Epidermal melanocyte (primary cell): ENCODE data around the gene MAN2B1.
"Not testable (repeated sequence)": the region's sequence is repeated elsewhere in the genome, so short reads cannot be mapped to it uniquely, and the experiment has no call there.

Experiments
- DNase-seq: peaks from one replicate; pipeline ENCODE4 v3.0.0; 2011; ENCODE audit warnings: low spot score; ENCODE audit not compliant: insufficient read length

The MAN2B1 gene

GRCh38 chr19:12666265-12667048 lies at the start of gene MAN2B1, which contains the start of gene WDR83:
MAN2B1 (minus strand) TSS chr19:12666742; CDS start chr19:12666701, 41 bp downstream.
WDR83 (plus strand) TSS chr19:12666807; CDS start chr19:12669791, 2,984 bp downstream.
- peak; percentile 96 for DNase-seq

- no peak for DNase-seq
These were observed 49.4 kb upstream of the MAN2B1 start for GRCh38 chr19:12715929-12716328.

- no peak for DNase-seq
These were observed 48.6 kb upstream of the MAN2B1 start for GRCh38 chr19:12715102-12715501.

GRCh38 chr19:12713304-12713703 lies 46.8 kb upstream of the MAN2B1 start:
- not testable (repeated sequence) for DNase-seq

- not testable (repeated sequence) for DNase-seq
These were observed 45.5 kb upstream of the MAN2B1 start for GRCh38 chr19:12712077-12712476.

- DNase-seq = no peak
These were observed 44.6 kb upstream of the MAN2B1 start for GRCh38 chr19:12711187-12711586.

GRCh38 chr19:12708641-12709040 lies 42.1 kb upstream of the MAN2B1 start:
- DNase-seq = no peak

- DNase-seq = no peak
These were observed 39.8 kb upstream of the MAN2B1 start for GRCh38 chr19:12706332-12706718.

- DNase-seq = no peak
These were observed 39.3 kb upstream of the MAN2B1 start for GRCh38 chr19:12705654-12706331.

- no peak for DNase-seq
These were observed 38.6 kb upstream of the MAN2B1 start for GRCh38 chr19:12705169-12705568.

GRCh38 chr19:12703046-12703445 lies 36.5 kb upstream of the MAN2B1 start:
- no peak for DNase-seq

- no peak for DNase-seq
These were observed 35.2 kb upstream of the MAN2B1 start for GRCh38 chr19:12701596-12702282.

GRCh38 chr19:12698138-12698537 lies 31.6 kb upstream of the MAN2B1 start:
- DNase-seq = no peak

GRCh38 chr19:12697425-12697824 lies 30.9 kb upstream of the MAN2B1 start:
- not testable (repeated sequence) for DNase-seq

- DNase-seq = peak; percentile 99
These were observed 30.1 kb upstream of the MAN2B1 start, which contains the start of gene FBXW9 for GRCh38 chr19:12696366-12697335. FBXW9 (minus strand) TSS chr19:12696631; CDS start chr19:12696581, 50 bp downstream.

- no peak for DNase-seq
These were observed 29.4 kb upstream of the MAN2B1 start for GRCh38 chr19:12695997-12696365.

- no peak for DNase-seq
These were observed 29.0 kb upstream of the MAN2B1 start for GRCh38 chr19:12695514-12695913.

GRCh38 chr19:12695096-12695495 lies 28.6 kb upstream of the MAN2B1 start:
- DNase-seq = no peak

GRCh38 chr19:12694641-12695040 lies 28.1 kb upstream of the MAN2B1 start:
- DNase-seq = no peak

GRCh38 chr19:12692960-12693359 lies 26.4 kb upstream of the MAN2B1 start:
- DNase-seq = no peak
